ENCODE data around the gene SLC16A2.

SLC16A2 gene

DNA sequence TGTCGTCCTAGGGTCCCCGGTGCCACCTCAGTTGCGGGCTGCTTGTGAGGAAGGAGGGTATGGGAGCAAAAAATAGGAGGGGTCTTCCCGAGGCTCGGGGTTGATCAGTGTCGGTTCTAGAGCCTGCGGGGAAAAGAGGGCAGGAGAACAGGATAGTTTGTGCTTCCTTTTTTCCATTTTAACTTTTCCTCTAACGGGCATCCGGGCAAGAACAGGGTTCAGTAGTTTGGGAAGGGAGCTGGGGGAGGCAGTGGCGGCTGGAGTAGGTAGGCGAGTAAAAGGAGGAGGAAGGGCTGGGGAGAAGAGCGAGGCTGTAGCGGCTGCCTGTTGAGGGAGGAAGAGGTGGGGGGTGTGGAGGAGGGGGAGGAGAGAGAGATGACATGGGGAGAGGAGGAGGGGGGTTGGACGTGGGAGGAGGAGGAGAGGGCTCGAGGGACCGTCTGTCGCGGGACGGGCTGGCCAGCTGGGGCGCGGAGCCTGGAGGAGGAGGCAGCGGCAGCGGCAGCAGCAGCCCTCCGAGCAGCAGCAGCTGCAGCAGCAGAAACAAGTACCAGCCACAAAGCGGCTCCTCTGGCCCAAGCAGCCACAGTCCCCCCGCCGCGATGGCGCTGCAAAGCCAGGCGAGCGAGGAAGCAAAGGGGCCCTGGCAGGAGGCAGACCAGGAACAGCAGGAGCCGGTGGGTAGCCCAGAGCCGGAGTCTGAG is at the start of gene SLC16A2:
Gene SLC16A2, plus strand, starts transcription at position 458 of the 704 bp plus-strand sequence. Its CDS starts 145 bp downstream, at position 603.
- DNase-seq (ENCODE audit: low read depth) = peak; percentile 3

DNA sequence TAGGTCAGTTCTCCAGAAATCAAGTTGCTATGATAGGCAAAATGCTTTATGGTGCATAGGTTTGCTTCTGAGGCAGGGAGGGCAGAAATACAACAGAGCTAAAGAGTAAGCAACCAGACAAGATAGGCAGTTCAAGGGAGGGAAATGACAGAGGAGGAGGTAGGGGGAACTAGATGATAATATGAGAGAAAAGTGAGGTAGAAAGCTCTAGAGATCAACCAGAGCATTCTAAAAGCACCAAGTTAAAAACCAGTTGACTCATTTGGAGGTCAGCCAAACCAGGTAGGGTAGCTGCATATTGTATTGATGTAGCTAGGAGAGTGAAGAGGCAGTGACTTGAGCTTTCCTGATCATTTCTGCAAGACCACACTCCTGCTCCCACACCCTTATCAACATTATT is 49.0 kb upstream of the SLC16A2 start:
- DNase-seq (ENCODE audit: low read depth) = no peak

DNA sequence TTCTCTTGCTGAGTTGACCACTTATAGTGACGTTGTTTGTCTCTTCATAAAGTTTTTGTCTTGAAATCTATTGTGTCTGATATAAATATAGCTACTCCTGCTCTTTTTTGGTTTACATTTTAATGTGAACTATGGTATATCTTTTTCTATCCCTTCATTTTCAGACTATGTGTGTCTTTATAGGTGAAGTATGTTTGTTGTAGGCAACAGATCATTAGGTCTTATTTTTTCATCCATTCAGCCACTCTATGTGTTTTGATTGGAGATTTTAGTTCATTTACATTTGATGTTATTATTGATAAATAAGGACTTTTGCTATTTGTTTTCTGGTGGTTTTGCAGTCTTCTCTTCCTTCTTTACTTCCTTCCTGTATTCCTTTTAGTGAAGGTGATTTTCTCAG is 44.0 kb upstream of the SLC16A2 start:
- no peak for DNase-seq (ENCODE audit: low read depth)

DNA sequence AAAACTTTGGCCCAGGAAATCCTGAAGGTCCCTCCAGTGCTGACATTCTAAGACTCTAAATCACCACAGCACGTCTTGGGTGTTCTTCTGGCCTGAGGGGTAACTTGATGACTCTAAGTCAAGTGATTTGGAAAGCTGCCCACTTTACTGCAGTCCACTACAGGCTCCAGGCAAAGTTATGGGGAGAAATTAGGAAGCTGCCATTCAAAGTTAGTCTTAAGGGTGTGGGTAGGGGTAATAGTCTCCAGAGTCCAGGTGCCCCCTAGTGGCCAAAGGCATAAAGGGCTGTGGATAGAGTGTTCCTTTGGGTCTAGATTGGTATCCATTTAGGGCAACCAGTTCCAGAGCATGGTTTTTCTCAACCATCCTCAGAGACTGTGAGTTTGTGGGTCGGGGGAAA is 38.7 kb upstream of the SLC16A2 start:
- peak; percentile 38 for DNase-seq (ENCODE audit: low read depth)

DNA sequence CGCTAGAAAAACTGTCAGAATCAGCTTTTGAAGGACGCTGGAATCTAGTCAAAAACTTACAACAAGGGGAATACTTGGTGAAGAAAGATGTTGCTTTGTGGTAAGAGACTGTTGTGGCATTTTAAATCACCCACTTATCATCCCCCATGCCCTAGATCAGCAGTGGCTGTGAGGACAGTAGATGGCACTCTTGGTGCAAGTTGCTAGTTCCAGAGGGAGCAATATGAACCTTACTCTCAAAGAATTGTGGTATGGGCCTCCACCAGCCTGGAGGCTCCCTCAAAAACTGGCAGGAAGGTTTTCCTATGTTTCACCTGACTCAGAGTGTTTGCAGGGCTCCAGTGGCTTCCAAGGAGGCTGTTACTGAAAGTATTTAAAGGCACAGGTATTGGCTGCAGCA is 37.7 kb upstream of the SLC16A2 start:
- no peak for DNase-seq (ENCODE audit: low read depth)

DNA sequence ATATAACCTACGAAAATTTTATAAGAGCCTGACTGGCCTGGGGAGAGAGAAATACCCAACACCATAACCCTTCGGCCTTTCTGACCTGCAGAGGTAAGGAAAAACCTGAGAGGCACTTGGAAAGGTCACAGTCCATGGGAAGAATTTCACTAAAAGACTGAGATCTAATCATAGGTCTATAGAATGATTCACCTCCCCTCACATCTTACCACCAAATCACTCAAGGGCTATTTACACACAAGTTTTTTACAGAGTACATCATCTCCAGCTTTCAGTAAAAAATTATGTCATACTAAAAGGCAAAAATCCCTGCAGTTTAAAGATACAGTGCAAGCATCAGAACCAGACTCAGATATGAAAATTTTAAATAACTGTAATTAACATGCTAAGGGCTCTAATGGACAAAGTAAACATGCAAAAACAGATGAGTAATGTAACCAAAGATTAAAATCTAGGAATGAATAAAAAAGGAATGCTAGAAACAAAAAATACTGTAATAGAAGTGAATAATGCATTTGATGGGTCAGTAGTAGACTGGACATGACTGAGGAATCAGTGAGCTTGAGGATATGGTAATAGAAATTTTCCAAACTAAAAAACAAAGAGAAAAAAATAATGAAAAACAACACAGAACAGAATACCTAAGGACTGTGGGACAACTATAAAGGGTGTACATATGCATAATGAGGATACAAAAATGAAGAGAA is 32.1 kb upstream of the SLC16A2 start:
- no peak for DNase-seq (ENCODE audit: low read depth)

DNA sequence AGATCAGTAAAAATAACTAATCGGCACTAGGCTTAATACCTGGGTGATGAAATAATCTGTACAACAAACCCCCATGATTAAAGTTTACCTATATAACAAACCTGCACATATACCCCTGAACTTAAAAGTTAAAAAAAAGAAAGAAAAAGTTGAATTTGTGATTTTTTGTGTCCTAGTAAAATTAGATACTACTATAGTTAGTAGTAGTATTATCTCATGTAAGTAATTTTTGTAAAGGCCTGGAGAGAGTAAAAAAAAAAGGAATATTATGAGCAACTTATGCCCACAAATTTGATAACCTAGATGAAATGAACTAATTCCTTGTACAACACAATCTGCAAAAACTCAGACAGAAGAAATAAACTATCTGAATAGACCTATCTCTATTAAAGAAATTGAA is 25.7 kb upstream of the SLC16A2 start:
- no peak for DNase-seq (ENCODE audit: low read depth)

DNA sequence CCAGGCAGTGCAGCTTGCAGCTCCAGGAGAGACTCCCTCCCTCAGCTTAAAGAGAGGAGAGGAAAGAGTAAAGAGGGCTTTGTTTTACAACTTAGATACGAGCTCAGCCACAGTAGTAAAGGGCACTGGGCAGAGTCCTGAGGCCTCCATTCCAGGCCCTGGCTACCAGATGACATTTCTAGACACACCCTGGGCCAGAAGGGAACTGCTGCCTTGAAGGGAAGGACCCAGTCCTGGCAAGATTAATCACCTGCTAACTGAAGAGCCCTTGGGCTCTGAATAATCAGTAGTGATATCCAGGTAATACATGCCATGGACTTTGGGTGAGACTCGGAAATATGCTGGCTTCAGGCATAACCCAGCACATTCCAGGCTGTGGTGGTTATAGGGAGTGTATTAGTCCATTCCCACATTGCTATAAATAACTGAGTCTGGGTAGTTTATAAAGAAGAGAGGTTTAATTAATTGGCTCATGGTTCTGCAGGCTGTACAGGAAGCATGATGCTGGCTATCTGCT is 15.3 kb upstream of the SLC16A2 start:
- DNase-seq (ENCODE audit: low read depth) = no peak

DNA sequence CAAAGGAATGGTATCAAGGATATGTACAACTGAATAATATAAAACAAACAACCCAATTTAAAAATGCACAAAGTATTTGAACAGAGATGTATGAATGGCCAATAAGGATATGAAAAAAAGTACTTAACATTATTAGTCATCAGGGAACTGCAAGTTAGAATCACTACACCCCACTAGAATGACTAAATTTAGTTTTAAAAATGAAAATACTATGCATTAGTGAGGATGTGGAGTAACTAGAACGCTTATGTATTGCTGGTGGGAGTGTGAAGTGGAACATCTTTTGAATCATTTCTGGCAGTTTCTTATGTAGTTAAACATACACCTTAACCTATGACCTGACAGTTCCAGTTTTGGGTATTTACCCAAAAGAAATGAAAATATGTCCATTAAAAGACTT is 13.0 kb upstream of the SLC16A2 start:
- DNase-seq (ENCODE audit: low read depth) = no peak

DNA sequence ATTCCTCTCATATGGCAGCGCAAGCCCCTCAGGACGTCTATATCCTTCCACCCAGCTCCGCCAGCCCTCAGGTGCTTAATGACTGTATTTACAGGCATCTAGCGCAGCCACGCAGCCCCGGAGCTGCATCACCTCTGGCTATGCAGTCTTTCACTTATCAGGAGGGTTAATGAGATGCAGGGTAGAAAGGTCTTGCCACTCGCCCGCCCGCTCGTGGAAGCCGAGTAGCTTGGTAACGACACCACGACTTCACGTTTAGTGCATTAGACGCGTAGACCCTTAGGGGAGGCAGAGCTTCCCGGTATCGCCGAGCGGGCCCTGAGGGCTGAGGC is 1.5 kb upstream of the SLC16A2 start:
- DNase-seq (ENCODE audit: low read depth) = no peak

DNA sequence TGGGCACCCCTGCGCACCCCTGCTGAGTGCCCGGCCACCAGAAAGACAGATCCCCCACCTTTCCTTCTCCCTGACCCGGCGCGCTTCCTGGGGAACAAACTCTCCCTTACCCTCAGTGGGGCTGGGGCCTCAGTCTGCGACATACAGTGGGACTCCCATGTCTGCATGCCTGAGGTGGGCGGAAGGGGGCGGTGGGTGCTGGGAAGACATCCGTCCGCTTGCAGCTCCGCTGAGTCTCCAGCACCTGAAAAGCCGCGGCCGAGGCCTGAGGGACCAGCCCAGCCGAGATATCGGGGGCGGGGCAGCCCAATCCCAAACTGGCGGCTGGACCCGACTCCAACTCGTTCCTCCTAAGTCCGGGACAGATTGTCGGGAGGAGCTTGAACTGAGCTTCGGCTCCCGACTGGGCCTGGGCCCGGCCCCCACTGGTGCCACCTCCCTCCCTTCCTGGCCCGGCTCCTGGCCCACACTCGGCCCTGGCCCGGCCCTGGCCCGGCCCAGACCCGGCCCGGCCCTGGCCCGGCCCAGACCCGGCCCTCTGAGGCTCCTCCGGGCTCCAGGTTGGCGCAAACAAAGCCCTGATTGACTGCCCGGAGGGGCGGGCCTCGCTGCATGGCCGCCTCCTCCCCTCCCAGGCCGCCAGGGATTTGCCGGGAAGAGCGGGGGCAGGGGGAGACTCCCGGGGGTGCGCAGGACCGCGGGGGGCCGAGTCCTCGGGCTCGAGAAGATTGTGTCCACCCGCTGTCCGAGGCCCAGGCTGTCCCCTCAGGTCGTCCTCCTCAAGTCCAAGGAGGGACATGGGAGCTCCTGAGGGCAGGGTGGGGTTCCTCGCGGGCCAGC is 877 bp upstream of the SLC16A2 start:
- DNase-seq (ENCODE audit: low read depth) = peak; percentile 3

DNA sequence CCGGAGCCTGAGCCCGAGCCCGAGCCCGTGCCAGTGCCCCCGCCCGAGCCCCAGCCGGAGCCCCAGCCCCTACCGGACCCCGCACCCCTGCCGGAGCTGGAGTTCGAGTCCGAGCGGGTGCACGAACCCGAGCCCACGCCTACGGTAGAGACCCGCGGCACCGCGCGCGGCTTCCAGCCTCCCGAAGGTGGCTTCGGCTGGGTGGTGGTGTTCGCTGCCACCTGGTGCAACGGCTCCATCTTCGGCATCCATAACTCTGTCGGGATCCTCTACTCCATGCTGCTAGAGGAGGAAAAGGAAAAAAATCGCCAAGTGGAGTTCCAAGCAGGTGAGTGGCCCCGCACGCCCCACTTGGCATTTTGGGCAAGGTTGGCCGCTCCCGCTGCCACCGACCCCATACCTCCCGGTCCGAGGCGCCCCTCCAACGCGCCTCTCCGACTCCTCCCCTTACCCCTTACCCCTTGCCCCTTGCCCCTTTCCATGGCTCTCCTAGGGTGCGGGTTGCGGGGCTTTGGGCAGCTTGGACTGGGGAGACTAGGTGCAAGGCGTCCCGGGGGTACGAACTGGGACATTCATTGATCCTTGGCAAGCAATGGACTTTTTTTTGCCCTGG is 553 bp downstream of the SLC16A2 start:
- DNase-seq (ENCODE audit: low read depth) = no peak

DNA sequence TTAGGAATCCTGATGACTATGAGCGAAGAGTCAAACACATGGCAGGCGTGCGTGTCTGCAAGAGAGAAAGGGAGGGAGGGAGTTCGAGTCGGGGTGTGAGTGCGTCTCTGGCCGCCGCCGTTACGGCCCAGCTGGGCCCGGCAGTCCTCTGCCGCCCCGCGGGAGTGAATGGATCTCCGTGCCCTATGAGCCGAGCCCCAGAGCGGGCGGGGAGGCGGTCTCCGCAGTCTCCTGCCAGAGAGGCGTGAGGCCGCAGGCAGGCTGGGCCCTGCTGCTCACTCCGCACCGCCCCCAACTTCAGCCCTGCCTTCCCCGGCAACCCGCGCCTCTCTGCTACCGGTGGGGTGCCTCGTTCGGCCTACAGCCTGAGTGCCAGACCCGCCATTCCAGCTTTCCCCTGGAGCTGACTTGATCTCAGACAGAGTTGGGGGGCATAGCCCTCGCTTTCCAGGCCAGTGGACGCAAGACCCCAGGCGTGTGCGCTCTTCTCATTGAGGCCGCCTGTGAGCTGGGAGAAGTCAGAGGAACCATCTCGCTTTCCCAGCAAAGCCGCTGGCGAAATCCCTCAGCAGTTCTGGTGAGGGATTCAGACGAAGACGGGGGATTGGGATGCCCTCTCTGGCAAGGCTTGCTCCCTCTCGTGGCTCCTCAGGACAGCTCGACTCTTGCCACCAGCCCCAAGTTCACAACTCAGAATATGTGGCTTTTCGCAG is 1.4 kb downstream of the SLC16A2 start:
- no peak for DNase-seq (ENCODE audit: low read depth)

DNA sequence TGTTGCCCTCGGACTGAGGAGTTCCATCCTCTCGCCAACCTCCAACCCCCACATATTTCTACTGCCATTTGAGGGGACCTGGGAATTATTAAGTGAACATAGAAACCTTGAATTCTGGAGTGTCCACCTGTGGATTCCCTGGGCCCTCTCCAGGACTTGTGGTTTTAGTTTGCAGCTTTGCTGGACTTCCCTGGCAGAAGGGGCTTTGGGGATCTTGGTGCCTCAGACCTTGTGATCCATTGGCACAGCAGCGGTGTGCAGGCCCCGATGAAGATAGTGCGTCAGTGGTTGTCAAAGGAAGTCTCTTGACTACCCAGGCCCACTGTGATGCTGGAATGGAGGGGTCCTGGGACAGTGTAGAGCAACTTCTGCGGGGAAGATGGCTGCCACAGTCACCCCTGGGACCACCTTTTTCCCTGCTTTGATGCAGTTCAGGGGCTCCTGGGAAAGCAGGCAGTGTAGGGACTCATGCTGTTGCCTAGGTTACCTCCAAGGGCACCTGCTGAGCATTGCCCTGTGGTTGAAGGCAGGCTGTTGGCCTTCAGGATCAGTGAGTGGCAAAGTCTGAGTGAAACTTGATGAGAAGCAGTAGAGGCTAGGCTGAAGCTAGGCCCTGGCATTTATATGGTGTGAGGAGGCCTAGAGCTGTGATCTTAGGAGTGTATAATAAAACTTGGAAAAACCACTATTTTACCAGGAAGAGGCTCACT is 2.2 kb downstream of the SLC16A2 start:
- DNase-seq (ENCODE audit: low read depth) = no peak

DNA sequence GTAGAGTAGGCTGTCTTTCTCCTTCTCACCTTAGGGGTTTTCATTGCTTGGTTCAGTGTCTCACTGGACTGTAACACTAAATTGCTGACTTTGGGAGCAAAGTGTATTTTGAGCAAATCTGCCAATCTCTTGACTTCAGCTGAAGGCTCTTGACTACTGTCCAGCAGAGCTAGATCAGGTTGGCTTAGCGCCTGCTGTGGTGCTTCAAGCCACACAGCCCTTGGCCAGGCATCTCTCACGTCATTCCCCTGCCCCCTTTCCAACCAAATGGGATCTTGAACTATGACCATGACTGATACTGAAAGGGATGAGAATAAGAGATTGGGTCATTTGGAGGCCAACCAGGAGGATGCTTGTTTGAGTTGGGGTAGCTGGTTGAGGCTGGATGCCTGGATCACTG is 4.8 kb downstream of the SLC16A2 start:
- DNase-seq (ENCODE audit: low read depth) = no peak

DNA sequence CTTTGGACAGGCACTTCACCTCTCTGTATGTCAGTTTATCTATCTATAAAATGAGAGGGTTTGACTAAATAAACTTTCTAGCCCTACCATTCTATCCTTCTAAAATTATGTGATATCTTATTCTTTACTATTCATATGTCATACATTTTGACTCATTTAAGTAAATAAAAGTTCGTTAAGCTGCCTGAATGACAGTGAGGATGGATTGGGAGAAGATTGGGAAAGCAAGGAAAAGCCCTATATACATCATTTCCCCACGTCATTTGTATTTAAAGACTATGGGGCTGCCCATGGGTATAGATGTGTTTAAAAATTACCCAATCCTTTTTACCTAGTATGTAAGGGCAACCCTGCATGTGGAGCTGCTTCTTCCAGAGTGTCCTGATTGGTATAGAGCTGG is 5.3 kb downstream of the SLC16A2 start:
- DNase-seq (ENCODE audit: low read depth) = no peak

DNA sequence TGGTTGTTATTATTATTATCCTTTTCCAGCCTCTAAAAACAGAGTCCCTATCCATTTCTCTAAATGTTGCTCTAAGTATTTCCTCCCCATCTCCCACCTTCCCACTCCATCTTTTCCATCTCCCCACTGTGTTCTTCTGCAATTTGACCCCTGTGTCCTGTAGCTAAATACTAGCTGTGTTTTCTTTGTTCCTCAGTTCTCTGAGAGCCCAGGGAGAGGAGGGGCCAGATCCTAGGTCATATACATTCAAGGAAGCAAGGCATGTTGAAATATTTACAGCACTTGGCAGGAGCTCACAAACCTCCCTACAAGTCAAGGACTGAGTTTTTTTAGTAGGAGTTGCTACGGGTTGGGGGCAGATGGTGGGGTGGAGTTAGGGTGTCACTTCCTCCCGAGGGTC is 10.5 kb downstream of the SLC16A2 start:
- no peak for DNase-seq (ENCODE audit: low read depth)

DNA sequence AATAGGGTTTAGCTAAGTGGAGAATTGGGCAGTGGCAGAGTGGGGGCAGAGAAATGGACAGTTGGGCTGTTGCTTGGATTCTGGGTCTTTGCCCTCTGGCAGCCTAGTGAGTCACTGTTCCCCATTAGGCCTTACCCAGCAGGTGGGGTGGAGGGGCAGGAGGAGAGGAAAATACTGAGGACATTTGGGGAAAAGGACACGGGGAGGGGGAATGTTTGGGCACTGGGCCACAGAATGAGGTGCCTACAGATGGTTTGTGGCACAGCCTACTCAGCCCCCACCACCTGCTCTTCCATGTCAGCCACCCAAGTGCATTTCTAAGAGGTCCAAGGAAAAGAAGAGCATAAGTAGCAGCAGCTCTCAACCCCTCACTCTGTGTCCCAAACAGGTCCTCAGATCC is 13.0 kb downstream of the SLC16A2 start:
- DNase-seq (ENCODE audit: low read depth) = no peak

DNA sequence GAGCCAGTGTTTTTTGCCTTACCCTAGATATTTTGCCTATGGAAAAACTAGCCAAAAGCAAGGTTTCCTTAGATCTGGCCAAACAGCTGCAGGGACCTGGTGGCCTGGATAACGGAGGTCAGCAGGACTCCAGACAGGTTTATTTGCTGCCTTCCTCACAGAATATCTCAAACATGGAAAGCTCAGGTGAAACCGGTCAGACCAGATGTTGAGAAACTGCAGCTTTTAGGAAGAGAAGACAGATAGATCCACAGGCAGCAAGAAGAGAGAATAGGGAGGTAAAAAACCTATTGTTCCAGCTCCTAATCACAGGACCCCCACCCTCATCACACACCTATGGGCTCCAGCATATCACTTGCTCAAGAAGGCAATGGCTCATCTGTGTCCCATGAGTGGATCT is 16.2 kb downstream of the SLC16A2 start:
- DNase-seq (ENCODE audit: low read depth) = no peak

DNA sequence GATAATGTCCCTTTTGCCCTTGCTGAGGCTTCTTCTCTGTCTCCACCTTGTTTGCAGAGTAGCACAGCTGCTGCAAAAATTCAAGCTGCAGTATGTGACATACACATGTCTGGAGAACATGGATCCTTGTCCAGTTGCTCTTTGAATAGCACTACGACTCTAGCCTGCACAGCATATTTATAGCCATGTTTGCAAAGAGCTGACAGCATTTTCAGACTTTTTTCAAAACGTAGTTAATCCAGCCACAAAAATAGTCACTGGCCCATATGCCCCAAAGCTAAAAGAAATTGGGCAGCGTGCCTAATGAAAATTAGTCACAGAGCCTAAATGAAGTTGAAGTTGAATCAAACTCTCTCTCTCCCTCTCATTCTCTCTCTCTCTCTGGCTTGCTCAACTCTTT is 17.5 kb downstream of the SLC16A2 start:
- DNase-seq (ENCODE audit: low read depth) = no peak

DNA sequence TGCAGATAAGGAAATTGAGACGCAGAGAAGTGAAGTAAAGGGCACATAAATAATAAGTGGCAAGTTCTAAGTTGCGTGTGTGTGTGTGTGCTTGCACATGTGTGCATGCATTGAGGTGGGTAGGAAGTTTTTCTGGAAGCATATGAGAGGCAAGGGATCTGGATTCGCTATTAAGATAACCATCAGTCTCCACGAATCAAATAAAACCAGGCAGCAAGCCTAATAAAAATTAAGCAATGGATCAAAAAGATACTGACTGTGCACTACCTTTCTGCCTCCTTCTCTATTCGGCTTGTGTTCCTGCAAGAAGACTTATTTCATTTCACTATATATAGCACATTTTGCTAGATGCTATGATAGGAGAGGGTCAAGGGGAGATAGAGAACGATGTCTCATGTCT is 23.8 kb downstream of the SLC16A2 start:
- DNase-seq (ENCODE audit: low read depth) = no peak

All from activated T-cell treated with anti-CD3 and anti-CD28 coated beads for 1 hour (primary cell).